Tibial nerve (tissue), 4 donors: ENCODE measurements around the gene LTB4R. TPM values are rescaled to one million over a fixed set of nuclear protein-coding genes. Genes with fewer than 3 reads are reported as not detected.

Experiments used
- DNase-seq, 2 donors: peaks; one replicate each; pipeline ENCODE4 v3.0.0-alpha.2; 2019; ENCODE audit warnings: low spot score in 2 of 2
- H3K27ac ChIP-seq, 4 donors: fragments of 200-600 bp; sonication (generic) in 3 of 4; one replicate each; pipeline ENCODE4 v1.5.1; 2017 to 2019; ENCODE audit warnings: mild to moderate bottlenecking in 1 of 4
- H3K27me3 ChIP-seq, 2 donors: fragments of 200-600 bp; sonication (generic) in 1 of 2; one replicate each; pipeline versions ENCODE4 v1.5.1 to v1.6.0; 2017 to 2019
- H3K36me3 ChIP-seq, 3 donors: fragments of 200-600 bp; sonication (generic); one replicate each; pipeline ENCODE4 v1.5.1; 2018 to 2019
- H3K4me1 ChIP-seq, 4 donors: fragments of 200-600 bp; sonication (generic) in 3 of 4; one replicate each; pipeline ENCODE4 v1.5.1; 2017 to 2019
- H3K4me3 ChIP-seq, 4 donors: fragments of 200-600 bp; sonication (generic) in 3 of 4; one replicate each; pipeline ENCODE4 v1.5.1; 2017 to 2019; ENCODE audit warnings: mild to moderate bottlenecking in 1 of 4, moderate library complexity in 1 of 4
- H3K9me3 ChIP-seq, 4 donors: fragments of 200-600 bp; sonication (generic) in 3 of 4; one replicate each; pipeline ENCODE4 v1.5.1; 2017 to 2019
- CTCF ChIP-seq, 5 experiments: fragments of 200-600 bp in 3 of 5; fragments of 450-650 bp in 2 of 5; sonication (generic) in 3 of 5; IDR thresholded peaks; one replicate each; pipeline ENCODE4 v1.5.1; 2016 to 2019; ENCODE audit warnings: antibody characterized with exemption in 5 of 5, mild to moderate bottlenecking in 3 of 5, moderate library complexity in 2 of 5
- EP300 ChIP-seq, 2 donors: sonication (generic); formaldehyde crosslinking; IDR thresholded peaks; one replicate each; pipeline ENCODE4 v1.6.1; 2017; ENCODE audit warnings: antibody characterized with exemption in 2 of 2, mild to moderate bottlenecking in 1 of 2
- POLR2A ChIP-seq, 2 donors: fragments of 450-650 bp; IDR thresholded peaks; one replicate each; pipeline ENCODE4 v1.6.1; 2017; ENCODE audit warnings: antibody characterized with exemption in 2 of 2, mild to moderate bottlenecking in 2 of 2, moderate library complexity in 2 of 2
- whole genome bisulfite sequencing, 2 donors: methylation state at CpG; one replicate each; pipeline ENCODE4 v1.1.5; 2018; 5-methylcytosine and 5-hydroxymethylcytosine counted together
- total RNA-seq, 4 donors: library from RNA; depleted of rRNA; stranded (reverse); fragments of >200 nt; gene quantifications; one replicate each; pipeline ENCODE4 v1.1.0, GENCODE V29; 2016

LTB4R gene
- total RNA-seq, 4 donors from 2014 or later: 8.4 to 14.4 (median 11.8) TPM

GRCh38 chr14:24312736-24313507 is 1.6 kb downstream of the LTB4R start:
- peak overlapping the region in 3 of 4 donors; percentile 79 to 90 (median 80) for H3K27ac ChIP-seq
- H3K36me3 ChIP-seq: peaks cover 0 to 3% (median 0%) of the 10 kb centered on the region in 3 donors
- H3K4me3 ChIP-seq: no peak overlapping the region
- H3K4me1 ChIP-seq: peaks cover 0 to 82% (median 34%) of the 10 kb centered on the region in 4 donors
- no peak for DNase-seq
- peaks cover 0 to 13% of the 10 kb centered on the region in 2 donors for H3K27me3 ChIP-seq
- TF ChIP-seq EP300 (IDR thresholded peaks at IDR 0.05) (peak; percentile 16 to 73), POLR2A (IDR thresholded peaks at IDR 0.05) (no peak)
- 56 to 58% methylated on average over 9 of the region's 9 CpGs for whole genome bisulfite sequencing, 2 donors
- H3K9me3 ChIP-seq: no peaks in the 10 kb centered on the region

- no peak overlapping the region for H3K4me3 ChIP-seq
- DNase-seq: no peak
- peaks cover 0 to 74% (median 34%) of the 10 kb centered on the region in 4 donors for H3K4me1 ChIP-seq
- no peak for TF ChIP-seq CTCF (IDR thresholded peaks at IDR 0.05)
- TF ChIP-seq POLR2A (IDR thresholded peaks at IDR 0.05): no peak
- no peak for TF ChIP-seq EP300 (IDR thresholded peaks at IDR 0.05)
- peak overlapping the region in 2 of 4 donors; percentile 48 to 79 for H3K27ac ChIP-seq
- H3K36me3 ChIP-seq: no peaks in the 10 kb centered on the region
- no peaks in the 10 kb centered on the region for H3K9me3 ChIP-seq
- WGBS, 2 donors: 63 to 82% methylated on average over 2 of the region's 2 CpGs
- H3K27me3 ChIP-seq: peaks cover 0 to 16% of the 10 kb centered on the region in 2 donors
Observed at GRCh38 chr14:24313913-24314312, 2.6 kb downstream of the LTB4R start.

- DNase-seq: no peak
- WGBS, 2 donors: 66 to 76% methylated on average over 5 of the region's 5 CpGs
- Histone ChIP-seq H3K27me3 (peaks cover 0 to 20% of the 10 kb centered on the region in 2 donors), H3K4me3 (no peak overlapping the region), H3K27ac (peak overlapping the region in 2 of 4 donors; percentile 32 to 79), H3K36me3 (no peaks in the 10 kb centered on the region), H3K4me1 (peaks cover 0 to 71% (median 33%) of the 10 kb centered on the region in 4 donors), H3K9me3 (no peaks in the 10 kb centered on the region)
- TF ChIP-seq POLR2A (IDR thresholded peaks at IDR 0.05): no peak
- TF ChIP-seq EP300 (IDR thresholded peaks at IDR 0.05): no peak
- no peak for TF ChIP-seq CTCF (IDR thresholded peaks at IDR 0.05)
Observed at GRCh38 chr14:24314377-24315193, 3.3 kb downstream of the LTB4R start.

- peak overlapping the region in 1 of 4 donors; percentile 79 for H3K27ac ChIP-seq
- TF ChIP-seq POLR2A (IDR thresholded peaks at IDR 0.05) (no peak), EP300 (IDR thresholded peaks at IDR 0.05) (no peak), CTCF (IDR thresholded peaks at IDR 0.05) (no peak)
- whole genome bisulfite sequencing, 2 donors: 78 to 83% methylated on average over 10 of the region's 10 CpGs
- no peaks in the 10 kb centered on the region for H3K9me3 ChIP-seq
- H3K36me3 ChIP-seq: no peaks in the 10 kb centered on the region
- H3K4me3 ChIP-seq: no peak overlapping the region
- no peak for DNase-seq
- H3K4me1 ChIP-seq: peaks cover 0 to 63% (median 27%) of the 10 kb centered on the region in 4 donors
- H3K27me3 ChIP-seq: peaks cover 0 to 22% of the 10 kb centered on the region in 2 donors
Observed at GRCh38 chr14:24315243-24315806, 4.0 kb downstream of the LTB4R start.

GRCh38 chr14:24315807-24316596 is 4.7 kb downstream of the LTB4R start:
- 48 to 58% methylated on average over 41 to 63 of the region's 70 CpGs for WGBS, 2 donors
- peaks cover 0 to 27% of the 10 kb centered on the region in 2 donors for H3K27me3 ChIP-seq
- no peak for TF ChIP-seq EP300 (IDR thresholded peaks at IDR 0.05)
- TF ChIP-seq CTCF (IDR thresholded peaks at IDR 0.05): peak in 3 of 5 experiments; percentile 6 to 44 (median 23)
- no peak overlapping the region for H3K4me3 ChIP-seq
- H3K27ac ChIP-seq: peak overlapping the region in 1 of 4 donors; percentile 47
- H3K36me3 ChIP-seq: no peaks in the 10 kb centered on the region
- no peak for DNase-seq
- H3K9me3 ChIP-seq: no peaks in the 10 kb centered on the region
- peaks cover 0 to 57% (median 22%) of the 10 kb centered on the region in 4 donors for H3K4me1 ChIP-seq
